ENCODE data around the gene FAM180B. TPM values are rescaled to one million over a fixed set of nuclear protein-coding genes. Genes with fewer than 3 reads are reported as not detected.
A peak's percentile ranks its signal among the peaks of the same experiment; 100 is the strongest.

Gene FAM180B
- total and polyA plus RNA-seq, 2 of the 8 experiments (the other 6 are each of a cell fraction or from before 2014, with no cell fraction given) = 0.09 TPM; not detected in 1

DNA sequence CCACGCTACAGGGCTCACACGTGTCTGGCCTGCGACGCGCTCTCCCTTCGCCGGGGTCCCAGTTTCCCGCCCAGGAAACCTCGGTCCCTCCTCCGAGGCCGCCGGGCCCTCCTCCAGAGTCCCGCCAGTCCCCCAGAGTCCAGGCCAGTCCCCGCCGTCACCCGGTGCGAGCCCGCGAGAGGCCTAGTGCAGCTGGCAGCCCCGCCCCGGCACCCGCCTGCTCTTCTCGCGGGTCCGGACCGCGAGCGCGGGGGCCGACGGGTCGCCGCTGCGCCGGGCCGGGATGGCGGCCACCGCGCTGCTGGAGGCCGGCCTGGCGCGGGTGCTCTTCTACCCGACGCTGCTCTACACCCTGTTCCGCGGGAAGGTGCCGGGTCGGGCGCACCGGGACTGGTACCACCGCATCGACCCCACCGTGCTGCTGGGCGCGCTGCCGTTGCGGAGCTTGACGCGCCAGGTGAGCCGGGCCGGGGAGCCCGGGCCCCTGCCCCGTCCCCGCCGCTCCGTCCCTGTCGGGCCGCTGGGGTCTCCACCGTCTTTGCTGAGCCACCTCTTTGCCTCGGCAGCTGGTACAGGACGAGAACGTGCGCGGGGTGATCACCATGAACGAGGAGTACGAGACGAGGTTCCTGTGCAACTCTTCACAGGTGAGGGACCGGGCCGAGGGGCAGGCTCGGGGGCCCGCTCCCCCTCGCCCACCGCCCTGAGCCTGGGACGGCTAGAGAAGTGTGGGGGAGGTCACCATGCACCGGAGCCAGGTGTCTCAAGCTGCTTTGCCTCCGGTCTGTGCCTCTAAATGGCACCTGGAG, 20.9 kb upstream of the FAM180B start, which contains the start of gene PTPMT1 (continued):
- TF ChIP-seq SRF (IDR thresholded peaks at IDR 0.05; ENCODE audit: low read depth, low read length) (no peak), TAF1 (IDR thresholded peaks at IDR 0.05; ENCODE audit: low read depth, low read length) (peak; percentile 83)
